Neuron (in vitro differentiated cells): ENCODE measurements around the gene MYO3A.

Experiments
- H2AFZ ChIP-seq: one replicate; pipeline ENCODE4 v1.6.1; 2013; ENCODE audit warnings: low read depth, mild to moderate bottlenecking, inconsistent platforms, low read length, moderate library complexity
- H3K27me3 ChIP-seq: one replicate; pipeline ENCODE4 v1.6.1; 2013; ENCODE audit warnings: low read length; ENCODE audit not compliant: insufficient read depth
- H3K36me3 ChIP-seq: one replicate; pipeline ENCODE4 v1.6.1; 2013; ENCODE audit warnings: low read length; ENCODE audit not compliant: insufficient read depth
- H3K4me1 ChIP-seq: one replicate; pipeline ENCODE4 v1.6.1; 2013; ENCODE audit warnings: low read length; ENCODE audit not compliant: insufficient read depth
- H3K4me3 ChIP-seq: 2 replicates; pipeline ENCODE4 v1.5.1; 2013; ENCODE audit warnings: mild to moderate bottlenecking, low read length, moderate library complexity
- H3K9me3 ChIP-seq: one replicate; pipeline ENCODE4 v1.6.1; 2013; ENCODE audit warnings: low read length

Gene MYO3A

GRCh38 chr10:26227786-26228185 lies 293.8 kb downstream of the MYO3A start:
- Histone ChIP-seq H3K36me3 (no peaks in the 10 kb centered on the region), H3K9me3 (no peaks in the 10 kb centered on the region), H3K4me1 (no peaks in the 10 kb centered on the region), H2AFZ (no peak overlapping the region), H3K27me3 (peaks cover 11% of the 10 kb centered on the region), H3K4me3 (no peak overlapping the region)

GRCh38 chr10:26232174-26232573 lies 298.1 kb downstream of the MYO3A start:
- H2AFZ ChIP-seq, result no peak overlapping the region
- no peaks in the 10 kb centered on the region for H3K36me3 ChIP-seq

GRCh38 chr10:26235761-26236160 lies 301.7 kb downstream of the MYO3A start:
- Histone ChIP-seq H2AFZ (no peak overlapping the region), H3K36me3 (no peaks in the 10 kb centered on the region), H3K9me3 (no peaks in the 10 kb centered on the region), H3K4me1 (no peaks in the 10 kb centered on the region), H3K27me3 (no peaks in the 10 kb centered on the region), H3K4me3 (no peak overlapping the region)

More at GRCh38 chr10:26232174-26232573, 298.1 kb downstream of the MYO3A start:
- Histone ChIP-seq H3K27me3 (no peaks in the 10 kb centered on the region), H3K9me3 (no peaks in the 10 kb centered on the region), H3K4me1 (no peaks in the 10 kb centered on the region), H3K4me3 (no peak overlapping the region)

GRCh38 chr10:26238378-26238777 lies 304.3 kb downstream of the MYO3A start:
- H3K4me1 ChIP-seq, result no peaks in the 10 kb centered on the region
- no peak overlapping the region for H3K4me3 ChIP-seq

GRCh38 chr10:26242706-26243350 lies 308.8 kb downstream of the MYO3A start:
- Histone ChIP-seq H3K4me1 (no peaks in the 10 kb centered on the region), H3K4me3 (no peak overlapping the region), H3K27me3 (no peaks in the 10 kb centered on the region)

More at GRCh38 chr10:26238378-26238777, 304.3 kb downstream of the MYO3A start:
- H2AFZ ChIP-seq, result no peak overlapping the region
- no peaks in the 10 kb centered on the region for H3K9me3 ChIP-seq
- H3K27me3 ChIP-seq, result no peaks in the 10 kb centered on the region
- no peaks in the 10 kb centered on the region for H3K36me3 ChIP-seq

GRCh38 chr10:26243351-26243720 lies 309.3 kb downstream of the MYO3A start:
- Histone ChIP-seq H3K4me1 (no peaks in the 10 kb centered on the region), H3K27me3 (no peaks in the 10 kb centered on the region), H3K9me3 (no peaks in the 10 kb centered on the region), H3K4me3 (no peak overlapping the region), H3K36me3 (no peaks in the 10 kb centered on the region), H2AFZ (no peak overlapping the region)

More at GRCh38 chr10:26242706-26243350, 308.8 kb downstream of the MYO3A start:
- Histone ChIP-seq H2AFZ (no peak overlapping the region), H3K9me3 (no peaks in the 10 kb centered on the region), H3K36me3 (no peaks in the 10 kb centered on the region)

GRCh38 chr10:26249681-26250080 lies 315.7 kb downstream of the MYO3A start:
- no peak overlapping the region for H3K4me3 ChIP-seq
- H3K9me3 ChIP-seq, result no peaks in the 10 kb centered on the region
- no peaks in the 10 kb centered on the region for H3K27me3 ChIP-seq
- no peak overlapping the region for H2AFZ ChIP-seq
- H3K36me3 ChIP-seq, result no peaks in the 10 kb centered on the region
- H3K4me1 ChIP-seq, result no peaks in the 10 kb centered on the region

GRCh38 chr10:26251925-26252324 lies 317.9 kb downstream of the MYO3A start:
- H3K36me3 ChIP-seq, result no peaks in the 10 kb centered on the region
- no peak overlapping the region for H3K4me3 ChIP-seq
- H2AFZ ChIP-seq, result no peak overlapping the region
- H3K9me3 ChIP-seq, result no peaks in the 10 kb centered on the region
- H3K4me1 ChIP-seq, result no peaks in the 10 kb centered on the region
- no peaks in the 10 kb centered on the region for H3K27me3 ChIP-seq

GRCh38 chr10:26254616-26255015 lies 320.6 kb downstream of the MYO3A start:
- no peak overlapping the region for H3K4me3 ChIP-seq
- H3K9me3 ChIP-seq, result no peaks in the 10 kb centered on the region
- no peaks in the 10 kb centered on the region for H3K27me3 ChIP-seq
- H3K4me1 ChIP-seq, result no peaks in the 10 kb centered on the region
- H2AFZ ChIP-seq, result no peak overlapping the region
- no peaks in the 10 kb centered on the region for H3K36me3 ChIP-seq

GRCh38 chr10:26259341-26259740 lies 325.3 kb downstream of the MYO3A start:
- Histone ChIP-seq H3K36me3 (no peaks in the 10 kb centered on the region), H2AFZ (no peak overlapping the region)

More at GRCh38 chr10:26259341-26259740, 325.3 kb downstream of the MYO3A start:
- no peak overlapping the region for H3K4me3 ChIP-seq
- no peaks in the 10 kb centered on the region for H3K4me1 ChIP-seq
- no peaks in the 10 kb centered on the region for H3K27me3 ChIP-seq
- no peaks in the 10 kb centered on the region for H3K9me3 ChIP-seq
